Activated effector memory CD4-positive, alpha-beta T cell treated with anti-CD3 and anti-CD28 coated beads, Interleukin-2, amount 50 U/mL, for 16 hours (primary cell): ENCODE measurements around the gene BCO1.

Source experiments
- DNase-seq: peaks from one replicate; pipeline ENCODE4 v3.0.0-alpha.2; 2020

Gene BCO1

DNA sequence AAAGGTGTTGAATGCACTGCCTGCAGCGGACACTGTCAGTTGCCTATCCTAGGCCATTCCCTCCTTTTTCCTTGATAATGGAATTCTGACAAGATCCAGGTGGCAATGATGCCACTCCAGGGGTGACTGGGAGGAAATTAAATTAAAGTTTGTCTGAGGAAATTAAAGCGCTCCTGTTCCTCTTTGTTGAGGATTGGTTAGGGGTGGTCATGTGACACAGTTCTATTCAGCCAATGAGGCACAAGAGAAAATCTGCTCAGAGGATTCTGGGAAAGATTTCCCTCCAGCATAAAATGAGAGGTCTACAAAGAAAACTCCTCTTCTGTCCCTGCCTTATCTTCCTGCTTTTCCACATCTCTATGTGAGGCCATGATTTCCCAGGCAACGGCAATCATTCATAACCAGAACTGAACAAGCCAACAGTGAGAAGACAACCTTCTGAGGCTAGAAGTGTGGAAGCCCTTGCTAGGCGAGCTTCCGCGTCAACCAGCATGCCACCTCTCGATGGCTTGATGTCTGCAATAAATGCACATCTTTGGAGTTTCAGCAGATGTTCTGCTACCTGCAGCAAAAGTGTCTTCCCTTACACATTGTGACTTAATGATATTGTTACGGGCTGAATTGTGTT, 5.6 kb upstream of the BCO1 start:
- no peak for DNase-seq

DNA sequence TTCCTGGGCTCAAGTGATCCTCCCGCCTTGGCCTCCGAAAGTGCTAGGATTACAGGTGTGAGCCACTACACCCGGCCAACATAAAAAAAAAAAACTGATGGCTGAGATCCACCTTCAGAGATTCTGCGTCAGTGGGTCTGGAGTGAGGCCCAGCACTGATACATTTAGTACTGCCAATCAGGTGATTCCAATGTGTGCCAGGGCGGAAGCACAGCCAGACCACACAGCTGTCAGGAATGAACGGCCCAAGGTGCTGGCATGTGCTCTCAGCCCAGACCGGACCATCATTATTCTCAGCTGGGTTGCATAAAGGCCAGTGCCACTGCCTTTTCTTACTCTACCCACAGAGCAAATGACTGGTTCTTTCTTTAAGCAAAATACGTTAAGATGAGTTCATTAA, 1.2 kb upstream of the BCO1 start:
- DNase-seq: no peak

- DNase-seq: no peak
These were observed 570 bp upstream of the BCO1 start for GRCh38 chr16:81237942-81238295.

GRCh38 chr16:81239367-81240121, 1.1 kb downstream of the BCO1 start:
- no peak for DNase-seq

DNA sequence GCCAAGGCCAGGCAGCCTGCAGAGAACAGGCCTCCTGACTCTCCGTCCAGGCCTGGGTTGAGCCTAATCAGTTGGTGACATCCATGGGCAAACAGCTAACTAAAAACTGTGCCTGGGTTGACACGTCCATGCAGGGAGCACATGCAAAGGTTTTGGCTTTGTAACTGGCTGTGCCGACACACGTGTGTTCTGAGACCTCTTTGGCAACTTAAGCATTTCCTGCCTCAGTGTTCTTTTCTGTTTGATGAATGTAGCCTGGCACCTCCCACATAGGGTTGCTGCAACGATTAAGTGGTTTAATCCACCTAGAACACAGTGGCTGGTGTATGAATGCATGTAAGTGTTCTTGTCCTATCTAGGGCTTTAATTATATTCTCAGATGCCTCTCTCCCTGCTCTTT, 3.2 kb downstream of the BCO1 start:
- DNase-seq: no peak

- no peak for DNase-seq
These were observed 4.6 kb downstream of the BCO1 start for GRCh38 chr16:81242977-81243618.

GRCh38 chr16:81243942-81244341, 5.5 kb downstream of the BCO1 start:
- no peak for DNase-seq

- DNase-seq: no peak
These were observed 13.4 kb downstream of the BCO1 start for GRCh38 chr16:81251871-81252270.

DNA sequence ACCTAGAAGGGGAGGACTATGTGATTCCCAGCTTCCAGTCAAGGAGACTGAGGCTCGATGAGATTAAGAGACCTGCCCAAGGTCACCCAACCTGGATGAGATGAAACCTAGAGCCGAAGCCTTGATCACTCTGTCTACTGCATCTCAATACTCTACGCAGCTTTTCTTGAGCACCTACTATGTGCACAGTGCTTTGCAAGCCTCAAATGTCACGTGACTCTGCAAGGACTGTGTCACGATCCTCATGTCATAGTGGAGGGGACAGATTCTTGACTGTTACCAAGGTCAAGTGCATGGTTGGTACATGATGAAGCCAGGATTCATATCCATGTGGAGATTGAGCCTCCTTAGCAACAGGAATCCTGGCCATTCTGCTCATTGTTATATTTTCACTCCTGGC, 14.7 kb downstream of the BCO1 start:
- no peak for DNase-seq

DNA sequence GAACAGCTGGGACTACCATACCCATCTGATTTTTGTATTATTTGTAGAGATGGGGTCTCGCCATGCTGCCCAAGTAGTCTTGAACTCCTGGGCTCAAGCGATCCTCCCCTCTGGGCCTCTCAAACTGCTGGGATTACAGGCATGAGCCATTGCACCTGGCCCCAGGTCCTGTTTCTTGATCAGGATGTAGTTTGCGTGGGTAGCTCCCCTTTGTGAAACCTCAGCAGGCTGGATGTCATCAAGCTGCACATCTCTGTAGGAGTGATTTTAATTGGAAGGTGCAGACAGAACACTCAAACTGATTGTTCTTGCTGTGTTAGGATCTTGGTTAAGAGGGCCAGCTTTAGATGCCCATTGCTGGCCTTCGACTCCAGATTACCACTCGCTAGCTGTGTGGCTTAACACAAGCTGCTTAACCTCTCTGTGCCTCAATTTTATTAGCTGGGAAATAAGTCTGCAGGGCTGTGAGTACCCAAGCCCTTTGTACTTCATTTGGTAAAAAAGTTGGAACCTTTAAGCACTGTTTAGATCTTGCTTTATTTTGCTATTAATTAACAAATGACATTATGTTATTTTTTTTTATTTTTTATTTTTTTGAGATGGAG, 16.5 kb downstream of the BCO1 start:
- no peak for DNase-seq

DNA sequence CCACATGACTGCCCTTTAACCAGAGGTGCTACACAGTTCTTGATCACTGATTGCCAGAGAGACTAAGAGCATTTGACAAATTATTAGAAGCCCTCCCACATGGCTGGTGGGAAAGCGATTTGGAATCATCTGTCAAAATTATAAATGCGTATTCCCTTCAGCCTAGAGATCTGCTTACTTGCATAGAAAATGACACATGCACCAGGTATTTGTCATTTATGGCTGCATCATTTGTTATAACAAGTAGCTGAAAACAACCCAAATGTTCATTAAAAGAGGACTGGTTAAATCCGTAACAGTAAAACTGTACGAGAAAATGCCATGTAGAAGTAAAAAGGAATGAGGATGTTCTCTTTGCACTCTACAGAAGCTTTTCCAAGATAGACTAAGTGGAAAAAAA, 21.4 kb downstream of the BCO1 start:
- DNase-seq: no peak

GRCh38 chr16:81261049-81261648, 22.7 kb downstream of the BCO1 start:
- no peak for DNase-seq

GRCh38 chr16:81263470-81264220, 25.2 kb downstream of the BCO1 start:
- no peak for DNase-seq

DNA sequence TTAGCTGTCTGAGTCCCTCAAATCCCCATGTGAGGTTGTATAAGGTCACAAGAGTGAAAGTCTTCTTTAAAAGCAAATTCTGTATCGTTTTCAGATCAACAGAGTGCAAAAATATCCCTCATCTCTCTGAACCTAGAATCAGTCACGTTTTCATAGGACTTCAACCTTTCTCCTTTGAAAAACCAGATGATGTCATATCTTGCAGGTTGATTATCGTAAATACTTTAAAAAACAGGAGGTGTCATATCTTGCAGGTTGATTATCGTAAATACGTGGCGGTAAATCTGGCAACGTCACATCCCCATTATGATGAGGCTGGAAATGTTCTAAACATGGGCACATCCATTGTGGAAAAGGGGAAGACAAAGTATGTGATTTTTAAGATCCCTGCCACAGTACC, 25.9 kb downstream of the BCO1 start:
- no peak for DNase-seq

DNA sequence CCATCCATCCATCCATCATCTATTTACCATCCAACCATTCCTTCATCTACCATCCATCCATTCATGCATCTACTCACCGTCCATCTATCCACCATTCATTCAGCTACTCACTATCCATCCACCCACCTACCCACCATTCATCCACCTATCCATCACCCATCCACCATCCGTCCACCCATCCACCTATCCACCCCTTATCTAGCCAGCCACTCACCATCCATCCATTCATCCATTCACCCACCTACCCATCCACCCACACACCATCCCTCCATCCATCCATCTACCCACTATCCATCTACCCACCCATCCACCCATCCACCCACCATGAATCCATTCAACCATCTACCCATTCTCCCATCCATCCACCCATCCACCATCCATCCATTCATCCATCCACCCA, 26.6 kb downstream of the BCO1 start:
- DNase-seq: no peak

- no peak for DNase-seq
These were observed 27.4 kb downstream of the BCO1 start for GRCh38 chr16:81265658-81266451.

DNA sequence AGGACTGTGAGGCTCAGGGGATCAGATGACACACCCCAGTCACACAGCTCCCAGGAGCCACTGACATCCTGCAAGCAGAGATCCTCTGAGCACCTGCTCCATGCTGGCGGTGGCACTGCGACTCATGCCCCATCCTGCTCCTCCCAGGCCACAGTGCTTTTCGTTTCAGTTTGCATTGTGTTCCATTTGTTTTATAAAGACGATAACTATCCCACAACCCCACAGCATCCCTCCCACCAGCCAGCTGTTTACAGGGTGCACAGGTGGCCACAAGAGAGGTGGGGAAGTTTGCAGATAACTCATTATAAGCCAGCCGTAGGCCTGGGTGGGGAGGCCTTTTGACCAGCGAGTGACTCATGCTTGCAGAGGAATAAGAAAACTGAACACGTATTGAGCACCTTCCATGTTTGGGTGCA, 28.2 kb downstream of the BCO1 start:
- no peak for DNase-seq

DNA sequence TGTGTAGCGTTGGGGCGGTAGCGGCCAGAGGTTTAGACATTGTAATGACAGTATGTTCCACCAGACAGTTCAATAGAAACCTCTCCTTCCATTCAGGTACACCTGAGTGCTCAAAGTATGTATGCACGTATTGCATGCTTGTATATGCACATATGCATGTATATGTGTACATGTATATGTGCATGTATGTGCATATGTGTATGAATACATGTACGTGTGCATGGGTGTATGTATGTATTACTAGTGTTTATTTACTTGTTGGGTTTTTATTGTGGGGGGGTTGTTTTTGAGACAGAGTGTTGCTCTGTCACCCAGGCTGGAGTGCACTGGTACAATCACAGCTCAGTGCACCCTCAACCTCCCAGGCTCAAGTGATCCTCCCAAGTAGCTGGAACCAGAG, 30.0 kb downstream of the BCO1 start:
- no peak for DNase-seq

GRCh38 chr16:81273223-81273950, 34.9 kb downstream of the BCO1 start:
- no peak for DNase-seq

DNA sequence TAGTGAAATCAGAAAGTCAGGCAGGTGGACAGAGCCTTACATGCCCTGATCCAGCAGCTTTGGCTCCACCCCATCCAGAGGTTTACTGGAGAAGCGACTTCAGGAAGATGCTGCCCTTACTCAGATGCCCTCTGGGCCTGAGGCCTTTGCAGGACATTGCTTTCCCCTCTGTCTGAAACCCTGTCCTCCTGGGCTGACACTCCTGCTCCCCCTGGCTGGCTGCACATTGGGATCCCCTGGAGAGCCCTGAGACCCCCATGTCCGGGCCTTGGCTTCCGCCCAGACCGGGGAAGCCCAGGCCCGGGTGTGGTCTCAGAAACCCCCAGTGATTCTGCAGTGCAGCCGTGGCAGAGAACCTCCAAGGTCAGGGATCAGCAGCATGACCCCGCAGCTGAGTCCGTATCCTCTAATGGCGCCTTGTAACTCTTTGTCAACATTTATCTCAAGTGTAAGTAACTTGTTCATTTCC, 36.6 kb downstream of the BCO1 start:
- DNase-seq: no peak

GRCh38 chr16:81275795-81276194, 37.3 kb downstream of the BCO1 start:
- no peak for DNase-seq
